Activated T-helper 17 cell treated with anti-CD3 and anti-CD28 coated beads, Interleukin-2, amount 50 U/mL, for 72 hours (primary cell): ENCODE measurements around the gene NXT1. TPM values are rescaled to one million over a fixed set of nuclear protein-coding genes. Genes with fewer than 3 reads are reported as not detected.

Experiments
- ATAC-seq: fragments of 150-1000 bp; cut with Tn5 transposase; replicated peaks from 2 replicates; pipeline ENCODE4 v1.10.0; 2021; ENCODE audit warnings: mild to moderate bottlenecking, moderate library complexity
- H3K27ac Mint-ChIP-seq: one replicate; pipeline ENCODE4 v1.8.0; 2022; ENCODE audit warnings: mixed read lengths
- H3K27me3 Mint-ChIP-seq: one replicate; pipeline ENCODE4 v1.8.0; 2022; ENCODE audit warnings: mixed read lengths
- H3K36me3 Mint-ChIP-seq: one replicate; pipeline ENCODE4 v1.8.0; 2022; ENCODE audit warnings: low read depth, mild to moderate bottlenecking, mixed read lengths
- H3K4me1 Mint-ChIP-seq: one replicate; pipeline ENCODE4 v1.8.0; 2022; ENCODE audit warnings: mixed read lengths
- H3K4me3 Mint-ChIP-seq: one replicate; pipeline ENCODE4 v1.8.0; 2022; ENCODE audit warnings: mild to moderate bottlenecking, mixed read lengths
- H3K9me3 Mint-ChIP-seq: one replicate; pipeline ENCODE4 v1.8.0; 2022; ENCODE audit warnings: mixed read lengths
- total RNA-seq, 2 donors: library from RNA; stranded (reverse); gene quantifications; one replicate each; pipeline ENCODE4 v1.2.3, GENCODE V29; 2022

Gene NXT1
- total RNA-seq, 2 donors from 2014 or later = 25.0 to 43.7 TPM

DNA sequence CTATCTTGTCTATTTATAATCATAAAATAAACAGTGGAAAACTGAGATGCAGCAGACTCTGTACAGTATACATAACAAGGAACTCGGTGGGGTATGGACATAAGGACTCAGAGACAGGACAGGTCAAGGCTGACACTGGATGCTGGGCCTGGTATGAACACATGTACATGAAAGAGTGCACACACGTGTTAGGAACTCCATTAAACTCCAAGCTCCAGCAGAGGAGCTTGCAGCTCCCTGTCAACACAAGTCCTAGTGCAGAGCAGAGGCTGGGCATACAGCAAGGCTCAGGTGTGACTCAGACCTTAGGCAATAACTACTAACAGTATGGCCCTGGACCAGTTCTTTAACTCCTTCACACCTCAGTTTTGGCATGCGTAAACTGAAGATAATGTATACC lies 53.6 kb downstream of the NXT1 start:
- ATAC-seq = no peak
- Mint-ChIP-seq H3K36me3 (peaks cover 35% of the 10 kb centered on the region), H3K27me3 (no peaks in the 10 kb centered on the region), H3K9me3 (no peaks in the 10 kb centered on the region), H3K4me3 (no peak overlapping the region), H3K27ac (no peak overlapping the region), H3K4me1 (peaks cover 25% of the 10 kb centered on the region)

Other genes with a start within 250 kb of the NXT1 start
- 1 to 10 TPM; 7.5 to 9.6 TPM for gene GZF1, start 11.4 kb downstream of the NXT1 start, total RNA-seq
- 10 to 100 TPM; 11.5 to 14.3 TPM for gene NAPB, start 70.7 kb downstream of the NXT1 start, total RNA-seq
- gene CSTL1, start 88.9 kb downstream of the NXT1 start, total RNA-seq = not detected
- gene CST11, start 102.1 kb downstream of the NXT1 start, total RNA-seq = not detected
- gene CST8, start 140.3 kb downstream of the NXT1 start, total RNA-seq = under 1 TPM in 1 of 2 donors, not detected in 1; 0.29 TPM
- not detected for gene CST9L, start 217.7 kb downstream of the NXT1 start, total RNA-seq